Measurements from ENCODE around the gene TREM1.

GRCh38 chr6:41258196-41258493 lies 28.3 kb downstream of the TREM1 start:
- TF ChIP-seq, protein P1, sequence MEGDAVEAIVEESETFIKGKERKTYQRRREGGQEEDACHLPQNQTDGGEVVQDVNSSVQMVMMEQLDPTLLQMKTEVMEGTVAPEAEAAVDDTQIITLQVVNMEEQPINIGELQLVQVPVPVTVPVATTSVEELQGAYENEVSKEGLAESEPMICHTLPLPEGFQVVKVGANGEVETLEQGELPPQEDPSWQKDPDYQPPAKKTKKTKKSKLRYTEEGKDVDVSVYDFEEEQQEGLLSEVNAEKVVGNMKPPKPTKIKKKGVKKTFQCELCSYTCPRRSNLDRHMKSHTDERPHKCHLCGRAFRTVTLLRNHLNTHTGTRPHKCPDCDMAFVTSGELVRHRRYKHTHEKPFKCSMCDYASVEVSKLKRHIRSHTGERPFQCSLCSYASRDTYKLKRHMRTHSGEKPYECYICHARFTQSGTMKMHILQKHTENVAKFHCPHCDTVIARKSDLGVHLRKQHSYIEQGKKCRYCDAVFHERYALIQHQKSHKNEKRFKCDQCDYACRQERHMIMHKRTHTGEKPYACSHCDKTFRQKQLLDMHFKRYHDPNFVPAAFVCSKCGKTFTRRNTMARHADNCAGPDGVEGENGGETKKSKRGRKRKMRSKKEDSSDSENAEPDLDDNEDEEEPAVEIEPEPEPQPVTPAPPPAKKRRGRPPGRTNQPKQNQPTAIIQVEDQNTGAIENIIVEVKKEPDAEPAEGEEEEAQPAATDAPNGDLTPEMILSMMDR (conservative IDR thresholded peaks at IDR 0.05): no peak
- TF ChIP-seq ZFX (IDR thresholded peaks at IDR 0.05): no peak
